HepG2 (cell line): Measurements from ENCODE around the gene SMIM1. TPM values are rescaled to one million over a fixed set of nuclear protein-coding genes. Genes with fewer than 3 reads are reported as not detected.
A peak's percentile ranks its signal among the peaks of the same experiment; 100 is the strongest.

Source experiments
- ATAC-seq: fragments of 200-7000 bp; cut with Tn5 transposase; 3 replicates; pipeline ENCODE4 v1.9.1; 2020; ENCODE audit warnings: mild to moderate bottlenecking, moderate library complexity
- BruUV-seq: library from RNA; stranded (reverse); fragments of 400-500 nt; replicated peaks from 2 replicates; lab custom pipeline; 2021; lab: Mats Ljungman, UMichigan
- CTCF ChIA-PET: fragments of 300-600 bp; formaldehyde crosslinking; extraction: SDS; loops from one replicate; lab custom pipeline; 2021; ENCODE audit warnings: low total read pairs, inconsistent platforms, low intra/inter-chr PET ratio; lab: Yijun Ruan, JAX
- POLR2A ChIA-PET: fragments of 350-600 bp; sonication (Branson Sonifier 250); formaldehyde crosslinking; loops from one replicate; lab custom pipeline; 2020; ENCODE audit warnings: antibody characterized with exemption, inconsistent platforms; lab: Yijun Ruan, JAX
- DNase-seq: peaks from one replicate; pipeline ENCODE4 v3.0.0-alpha.2; 2015; ENCODE audit warnings: low spot score
- FAIRE-seq: peaks from 3 replicates; lab custom pipeline; 2011; peaks lifted over from hg19 to GRCh38; lab: Jason Lieb, UNC
- H2AFZ ChIP-seq: one replicate; pipeline ENCODE4 v1.6.1; 2011; ENCODE audit warnings: low read length, inconsistent platforms
- H3K27ac ChIP-seq: fragments of 300-600 bp; 3 replicates; pipeline ENCODE4 v1.8.0; 2011; ENCODE audit warnings: mixed run types, mild to moderate bottlenecking, mixed read lengths, low read length, inconsistent platforms; ENCODE audit not compliant: insufficient read depth; ENCODE audit errors: extremely low read length
- H3K27me3 ChIP-seq, 2 experiments: fragments of 200-600 bp in 1 of 2; 2 replicates in 1 of 2; 3 replicates in 1 of 2; pipeline versions ENCODE4 v1.6.0 to v1.8.0; 2011; ENCODE audit warnings: low read length in 2 of 2, mild to moderate bottlenecking in 2 of 2, moderate library complexity in 2 of 2, inconsistent platforms in 1 of 2; ENCODE audit not compliant: insufficient read depth in 2 of 2, control insufficient read depth in 1 of 2
- H3K36me3 ChIP-seq, 2 experiments: fragments of 200-600 bp in 1 of 2; replicated peaks in 1 of 2; 2 replicates in 1 of 2; 3 replicates in 1 of 2; pipeline versions ENCODE4 v1.5.1 to v1.8.0; 2011; ENCODE audit warnings: low read length in 2 of 2, inconsistent platforms in 1 of 2; ENCODE audit not compliant: insufficient read depth in 2 of 2, control insufficient read depth in 1 of 2
- H3K4me1 ChIP-seq: 2 replicates; pipeline ENCODE4 v1.5.1; 2012; ENCODE audit warnings: low read length, inconsistent platforms; ENCODE audit not compliant: insufficient read depth
- H3K4me2 ChIP-seq: 2 replicates; pipeline ENCODE4 v1.6.0; 2011; ENCODE audit warnings: low read depth, low read length, inconsistent platforms
- H3K4me3 ChIP-seq, 3 experiments: fragments of 200-600 bp in 1 of 3; sonication (generic), shearing (Covaris generic) in 1 of 3; replicated peaks in 1 of 3; 2 replicates each; pipeline ENCODE4 v1.5.1; 2011 to 2016; ENCODE audit warnings: low read length in 3 of 3, inconsistent platforms in 2 of 3, low read depth in 2 of 3, mild to moderate bottlenecking in 2 of 3, control low read depth in 1 of 3, mixed read lengths in 1 of 3; ENCODE audit not compliant: insufficient read depth in 1 of 3
- H3K79me2 ChIP-seq: one replicate; pipeline ENCODE4 v1.6.1; 2011; ENCODE audit warnings: low read length, inconsistent platforms; ENCODE audit not compliant: insufficient read depth
- H3K9ac ChIP-seq: 2 replicates; pipeline ENCODE4 v1.6.0; 2011; ENCODE audit warnings: mild to moderate bottlenecking, low read depth, low read length, inconsistent platforms; ENCODE audit not compliant: insufficient read depth
- H3K9me3 ChIP-seq: 2 replicates; pipeline ENCODE4 v1.5.1; 2012; ENCODE audit warnings: mild to moderate bottlenecking, low read length
- H4K20me1 ChIP-seq: 2 replicates; pipeline ENCODE4 v1.6.0; 2011; ENCODE audit warnings: inconsistent platforms, mild to moderate bottlenecking, low read length, moderate library complexity; ENCODE audit not compliant: insufficient read depth
- ERF ChIP-seq: IDR thresholded peaks from 2 replicates; pipeline ENCODE4 v1.6.1; 2018; ENCODE audit warnings: missing biosample characterization, missing genetic modification reagents
- JUNB ChIP-seq: sonication (generic); formaldehyde crosslinking; IDR thresholded peaks from 2 replicates; pipeline ENCODE4 v1.8.0; 2022; ENCODE audit warnings: missing genetic modification reagents, mild to moderate bottlenecking, borderline replicate concordance
- MAFF ChIP-seq: IDR thresholded peaks from 2 replicates; pipeline ENCODE4 v1.6.1; 2011; ENCODE audit warnings: low read depth, low read length, improper control_type of control experiment
- MTF2 ChIP-seq: sonication (generic); formaldehyde crosslinking; IDR thresholded peaks from 2 replicates; pipeline ENCODE4 v1.5.0; 2020; ENCODE audit warnings: missing genetic modification reagents, borderline replicate concordance
- MXD3 ChIP-seq: IDR thresholded peaks from 2 replicates; pipeline ENCODE4 v1.6.1; 2016; ENCODE audit warnings: mild to moderate bottlenecking, missing biosample characterization, missing genetic modification reagents
- RAD21 ChIP-seq: fragments of 450-650 bp; formaldehyde crosslinking; IDR thresholded peaks from 2 replicates; pipeline ENCODE4 v1.5.0; 2020; ENCODE audit warnings: mild to moderate bottlenecking
- RELA ChIP-seq: sonication (generic); formaldehyde crosslinking; IDR thresholded peaks from 2 replicates; pipeline ENCODE4 v1.4.0; 2020; ENCODE audit warnings: missing genetic modification reagents
- RNF219 ChIP-seq: sonication (generic); formaldehyde crosslinking; IDR thresholded peaks from 2 replicates; pipeline ENCODE4 v1.5.0; 2020; ENCODE audit warnings: mild to moderate bottlenecking, missing genetic modification reagents
- SNAI1 ChIP-seq: sonication (generic); formaldehyde crosslinking; IDR thresholded peaks from 2 replicates; pipeline ENCODE4 v1.5.0; 2020; ENCODE audit warnings: mild to moderate bottlenecking, missing genetic modification reagents, borderline replicate concordance
- SOX6 ChIP-seq, 2 experiments: fragments of 450-650 bp in 1 of 2; sonication (generic) in 1 of 2; formaldehyde crosslinking in 1 of 2; IDR thresholded peaks; 2 replicates each; pipeline versions ENCODE4 v1.4.0 to v1.6.1; 2017 to 2020; ENCODE audit warnings: antibody characterized with exemption in 1 of 2, mild to moderate bottlenecking in 1 of 2, missing genetic modification reagents in 1 of 2
- TEF ChIP-seq: sonication (generic); formaldehyde crosslinking; IDR thresholded peaks from 2 replicates; pipeline ENCODE4 v1.5.0; 2020; ENCODE audit warnings: missing genetic modification reagents
- ZBTB42 ChIP-seq: sonication (generic); formaldehyde crosslinking; IDR thresholded peaks from 2 replicates; pipeline ENCODE4 v1.5.0; 2020; ENCODE audit warnings: mild to moderate bottlenecking, missing genetic modification reagents
- ZNF180 ChIP-seq: sonication (generic); formaldehyde crosslinking; IDR thresholded peaks from 2 replicates; pipeline ENCODE4 v1.4.0; 2020; ENCODE audit warnings: low read depth, missing genetic modification reagents, borderline replicate concordance
- ZNF414 ChIP-seq: sonication (generic); formaldehyde crosslinking; IDR thresholded peaks from 2 replicates; pipeline ENCODE4 v1.5.0; 2020; ENCODE audit warnings: missing genetic modification reagents
- ZNF451 ChIP-seq: sonication (generic); formaldehyde crosslinking; IDR thresholded peaks from 2 replicates; pipeline ENCODE4 v1.5.0; 2020; ENCODE audit warnings: mild to moderate bottlenecking, missing genetic modification reagents
- ZNF543 ChIP-seq: sonication (generic); formaldehyde crosslinking; IDR thresholded peaks from 2 replicates; pipeline ENCODE4 v1.4.0; 2020; ENCODE audit warnings: mild to moderate bottlenecking, missing genetic modification reagents
- ZNF710 ChIP-seq: sonication (generic); formaldehyde crosslinking; IDR thresholded peaks from 2 replicates; pipeline ENCODE4 v1.5.0; 2020; ENCODE audit warnings: mild to moderate bottlenecking, missing genetic modification reagents, borderline replicate concordance
- ZNF749 ChIP-seq: sonication (generic); formaldehyde crosslinking; IDR thresholded peaks from 2 replicates; pipeline ENCODE4 v1.8.0; 2022; ENCODE audit warnings: mild to moderate bottlenecking, missing genetic modification reagents, moderate library complexity, borderline replicate concordance
- WGBS: methylation state at CpG from one replicate; pipeline ENCODE4 v1.1.6; 2017; ENCODE audit warnings: low lambda C conversion rate; 5-methylcytosine and 5-hydroxymethylcytosine counted together
- in situ Hi-C: cut with HindIII; loops from 2 replicates; pipeline ENCODE4 v1.10.0; 2017; ENCODE audit warnings: low pct_unique_long_range_greater_than_20kb; ENCODE audit not compliant: extremely low pct_ligation_motif_present
- intact Hi-C: fragments of 100-400 bp; cut with micrococcal nuclease; formaldehyde crosslinking; loops from one replicate; pipeline ENCODE4 v1.10.0; 2022; ENCODE audit not compliant: unreplicated experiment
- polyA plus RNA-seq, 8 experiments: library from polyadenylated mRNA; depleted of rRNA in 3 of 8; stranded (reverse) in 7 of 8; unstranded in 1 of 8; fragments of >200 nt; fragmentation: Illumina TruSeq in 4 of 8; extraction: Trizol in 4 of 8; gene quantifications; 2 replicates each; pipeline versions ENCODE4 v1.2.1 to v1.2.3, GENCODE V29; 2011 to 2016; ENCODE audit warnings: low read depth in 4 of 8, missing spikeins in 1 of 8, mixed read lengths in 1 of 8; ENCODE audit not compliant: insufficient read depth in 1 of 8
- total RNA-seq, 5 experiments: library from RNA; depleted of rRNA; stranded (reverse); fragments of >200 nt; fragmentation: Illumina TruSeq; extraction: Trizol; gene quantifications; 2 replicates each; pipeline ENCODE4 v1.2.3, GENCODE V29; 2016; ENCODE audit warnings: low read depth in 1 of 5

Gene SMIM1
- total and polyA plus RNA-seq, 2 of the 13 experiments (the other 11 are each of a cell fraction or from before 2014, with no cell fraction given), result 12.4 to 56.3 TPM

- POLR2A ChIA-PET, result interaction anchor here (0.9 to 2.0 kb wide), 14 partner anchors 11 to 433 kb away, joined by 3 to 15 read pairs (median 3); partner anchors contain the start of genes C1orf174, CCDC27 and LRRC47
- CTCF ChIA-PET, result no interaction called here
- ATAC-seq (peak; percentile 56), DNase-seq (peak; percentile 83), FAIRE-seq (no peak)
- no peaks in the 10 kb centered on the region for H3K27me3 ChIP-seq
- H3K9me3 ChIP-seq, result no peaks in the 10 kb centered on the region
- intact Hi-C loops (loop anchor here (10.0 kb wide), 1 partner anchor 133 kb away; the partner anchor contains the start of gene C1orf174), in situ Hi-C loops (no loop called here)
- peak overlapping the region; percentile 89 to 90 (median 90) for H3K4me3 ChIP-seq
- H4K20me1 ChIP-seq, result no peaks in the 10 kb centered on the region
- peak overlapping the region; percentile 92 for H3K4me2 ChIP-seq
- H3K4me1 ChIP-seq, result peaks cover 70% of the 10 kb centered on the region
- H3K36me3 ChIP-seq, result no peaks in the 10 kb centered on the region
- WGBS, result 5% methylated on average over 4 of the region's 61 CpGs
- peak overlapping the region; percentile 86 for H3K27ac ChIP-seq
- peak overlapping the region; percentile 79 for H3K9ac ChIP-seq
- peaks cover 18% of the 10 kb centered on the region for H3K79me2 ChIP-seq
- H2AFZ ChIP-seq, result no peak overlapping the region
- no TSS peak for BruUV-seq
- TF ChIP-seq SNAI1, result no peak
- no peak for TF ChIP-seq ZNF710
- TF ChIP-seq MTF2 (CRISPR knock-in tag), result no peak
- TF ChIP-seq ZNF451, result 0 out of 2 replicates have a peak, but pooled peaks have one; percentile 48
- TF ChIP-seq ERF, result 0 out of 2 replicates have a peak, but pooled peaks have one; percentile 18
- TF ChIP-seq RNF219 (CRISPR knock-in tag), result no peak
- no peak for TF ChIP-seq RELA (CRISPR knock-in tag)
- no peak for TF ChIP-seq ZBTB42 (CRISPR knock-in tag)
- TF ChIP-seq SOX6 (IDR thresholded peaks at IDR 0.05), result no peak
- TF ChIP-seq SOX6 (CRISPR knock-in tag; IDR thresholded peaks at IDR 0.05), result no peak; the same call in 1 of the 2 replicates
- no peak; the same call in 1 of the 2 replicates for TF ChIP-seq ZNF414
- TF ChIP-seq JUNB (CRISPR knock-in tag), result no peak
- no peak for TF ChIP-seq MAFF
- TF ChIP-seq MXD3, result peak; percentile 89
- TF ChIP-seq ZNF180, result no peak
- 0 out of 2 replicates have a peak, but pooled peaks have one; percentile 28 for TF ChIP-seq ZNF543 (CRISPR knock-in tag)
- TF ChIP-seq TEF (CRISPR knock-in tag), result no peak
- TF ChIP-seq RAD21 (CRISPR knock-in tag), result no peak
- TF ChIP-seq ZNF749 (CRISPR knock-in tag), result no peak
These were observed 378 bp upstream of the SMIM1 start for GRCh38 chr1:3772027-3772714.
